NCI-H526 (cell line): ENCODE measurements around the gene RIC8B.

Experiments
- DNase-seq, 2 experiments: peaks; one replicate each; lab custom pipeline; 2025; lab: John Stamatoyannopoulos, UW

RIC8B gene

GRCh38 chr12:106868982-106869700, 94.7 kb downstream of the RIC8B start:
- DNase-seq = no peak

GRCh38 chr12:106870116-106870515, 95.6 kb downstream of the RIC8B start:
- DNase-seq = no peak

- DNase-seq = no peak
Observed at GRCh38 chr12:106871477-106871876, 97.0 kb downstream of the RIC8B start.

- DNase-seq = no peak
Observed at GRCh38 chr12:106873983-106874382, 99.5 kb downstream of the RIC8B start.

GRCh38 chr12:106878804-106879203, 104.3 kb downstream of the RIC8B start:
- no peak for DNase-seq

- no peak for DNase-seq
Observed at GRCh38 chr12:106879612-106880011, 105.1 kb downstream of the RIC8B start.

- DNase-seq = no peak
Observed at GRCh38 chr12:106883426-106883825, 108.9 kb downstream of the RIC8B start.

- DNase-seq = no peak
Observed at GRCh38 chr12:106885026-106885425, 110.5 kb downstream of the RIC8B start.

GRCh38 chr12:106885541-106886249, 111.2 kb downstream of the RIC8B start:
- DNase-seq = no peak

GRCh38 chr12:106886932-106887331, 112.5 kb downstream of the RIC8B start:
- DNase-seq = no peak

GRCh38 chr12:106888348-106888970, 114.0 kb downstream of the RIC8B start:
- DNase-seq = no peak

- DNase-seq = no peak
Observed at GRCh38 chr12:106889326-106889725, 114.8 kb downstream of the RIC8B start.

GRCh38 chr12:106889950-106890626, 115.6 kb downstream of the RIC8B start:
- no peak for DNase-seq

GRCh38 chr12:106892075-106892474, 117.6 kb downstream of the RIC8B start:
- DNase-seq = no peak

GRCh38 chr12:106893451-106893850, 119.0 kb downstream of the RIC8B start:
- DNase-seq = no peak

- DNase-seq = no peak
Observed at GRCh38 chr12:106894774-106895173, 120.3 kb downstream of the RIC8B start.

GRCh38 chr12:106896603-106897002, 122.1 kb downstream of the RIC8B start:
- no peak for DNase-seq

- peak in 1 of 2 experiments; percentile 17 for DNase-seq
Observed at GRCh38 chr12:106897082-106897481, 122.6 kb downstream of the RIC8B start.

- peak in 1 of 2 experiments; percentile 8 for DNase-seq
Observed at GRCh38 chr12:106897981-106898901, 123.8 kb downstream of the RIC8B start.

- no peak for DNase-seq
Observed at GRCh38 chr12:106900554-106900953, 126.1 kb downstream of the RIC8B start.

GRCh38 chr12:106901276-106901675, 126.8 kb downstream of the RIC8B start:
- DNase-seq = no peak
